Endothelial cell of umbilical vein (primary cell): Measurements from ENCODE around the gene ZNF664. TPM values are rescaled to one million over a fixed set of nuclear protein-coding genes. Genes with fewer than 3 reads are reported as not detected.

Experiments used
- BruUV-seq: library from RNA; stranded (reverse); fragments of 400-500 nt; replicated peaks from 2 replicates; lab custom pipeline; 2021; lab: Mats Ljungman, UMichigan
- CTCF ChIA-PET: fragments of 300-600, 350-600 bp; sonication (Branson Sonifier 250); formaldehyde crosslinking; loops from one replicate; lab custom pipeline; 2021; ENCODE audit warnings: antibody characterized with exemption, inconsistent platforms; lab: Charles Lee
- POLR2A ChIA-PET: fragments of 300-600, 350-600 bp; sonication (Branson Sonifier 250); formaldehyde crosslinking; loops from one replicate; lab custom pipeline; 2021; ENCODE audit warnings: antibody characterized with exemption, inconsistent platforms; lab: Charles Lee
- DNase-seq: peaks from one replicate; pipeline ENCODE4 v3.0.0-alpha.2; 2011; ENCODE audit warnings: low read depth, low spot score
- FAIRE-seq: peaks from 2 replicates; lab custom pipeline; 2011; peaks lifted over from hg19 to GRCh38; lab: Jason Lieb, UNC
- H2AFZ ChIP-seq: 2 replicates; pipeline ENCODE4 v1.6.0; 2012; ENCODE audit warnings: low read depth, low read length, control low read depth, inconsistent platforms
- H3K27ac ChIP-seq: 2 replicates; pipeline ENCODE4 v1.5.1; 2011; ENCODE audit warnings: low read depth, mild to moderate bottlenecking, control low read depth, low read length, moderate library complexity; ENCODE audit not compliant: insufficient read depth
- H3K27me3 ChIP-seq, 2 experiments: 2 replicates each; pipeline versions ENCODE4 v1.6.0 to v1.6.1; 2011; ENCODE audit warnings: low read length in 2 of 2, mixed read lengths in 1 of 2; ENCODE audit not compliant: control insufficient read depth in 2 of 2, insufficient read depth in 2 of 2
- H3K36me3 ChIP-seq, 2 experiments: 2 replicates in 1 of 2; 3 replicates in 1 of 2; pipeline ENCODE4 v1.5.1; 2011; ENCODE audit warnings: low read length in 2 of 2, mild to moderate bottlenecking in 1 of 2, moderate library complexity in 1 of 2; ENCODE audit not compliant: control insufficient read depth in 2 of 2, insufficient read depth in 2 of 2; ENCODE audit errors: extremely low read depth in 1 of 2
- H3K4me1 ChIP-seq: 3 replicates; pipeline ENCODE4 v1.5.1; 2011; ENCODE audit warnings: mild to moderate bottlenecking, low read length; ENCODE audit not compliant: control insufficient read depth, insufficient read depth; ENCODE audit errors: extremely low read depth
- H3K4me2 ChIP-seq: 2 replicates; pipeline ENCODE4 v1.6.1; 2011; ENCODE audit warnings: low read length, control low read depth, mixed read lengths; ENCODE audit not compliant: insufficient read depth
- H3K4me3 ChIP-seq, 3 experiments: fragments of 200-600 bp in 1 of 3; sonication (generic), shearing (Covaris generic) in 1 of 3; replicated peaks in 1 of 3; 2 replicates each; pipeline ENCODE4 v1.5.1; 2011 to 2016; ENCODE audit warnings: control low read depth in 3 of 3, low read length in 3 of 3, mild to moderate bottlenecking in 2 of 3, inconsistent platforms in 1 of 3, low read depth in 1 of 3, moderate library complexity in 1 of 3; ENCODE audit not compliant: insufficient read depth in 1 of 3
- H3K79me2 ChIP-seq: 2 replicates; pipeline ENCODE4 v1.6.0; 2012; ENCODE audit warnings: low read length, inconsistent platforms; ENCODE audit not compliant: control insufficient read depth, insufficient read depth
- H3K9ac ChIP-seq: replicated peaks from 2 replicates; pipeline ENCODE3; 2011; ENCODE audit warnings: low read length, control low read depth; ENCODE audit not compliant: insufficient read depth; ENCODE audit errors: extremely low read depth
- H3K9me1 ChIP-seq: replicated peaks from 3 replicates; pipeline ENCODE4 v1.6.0; 2011; ENCODE audit warnings: mild to moderate bottlenecking, low read length; ENCODE audit not compliant: control insufficient read depth, insufficient read depth; ENCODE audit errors: extremely low read depth
- H3K9me3 ChIP-seq: replicated peaks from 2 replicates; pipeline ENCODE4 v1.5.1; 2012; ENCODE audit warnings: low read length, inconsistent platforms; ENCODE audit not compliant: control insufficient read depth, insufficient read depth
- H4K20me1 ChIP-seq: replicated peaks from 2 replicates; pipeline ENCODE3; 2011; ENCODE audit warnings: mild to moderate bottlenecking, low read length; ENCODE audit not compliant: control insufficient read depth, insufficient read depth; ENCODE audit errors: extremely low read depth
- CTCF ChIP-seq, 2 donors: IDR thresholded peaks; 1 replicate in 1 of 2; 2 replicates in 1 of 2; pipeline ENCODE4 v1.5.1; 2011; ENCODE audit warnings: low read length in 2 of 2, mild to moderate bottlenecking in 2 of 2, moderate library complexity in 2 of 2, control low read depth in 1 of 2, inconsistent platforms in 1 of 2, low read depth in 1 of 2; ENCODE audit not compliant: insufficient read depth in 1 of 2; ENCODE audit errors: extremely low read depth in 1 of 2
- EZH2 ChIP-seq: IDR thresholded peaks from 2 replicates; pipeline ENCODE4 v1.6.1; 2012; ENCODE audit warnings: borderline replicate concordance, low read depth, mild to moderate bottlenecking, moderate library complexity, low read length, inconsistent platforms; ENCODE audit not compliant: severe bottlenecking
- FOS ChIP-seq: IDR thresholded peaks from 2 replicates; pipeline ENCODE4 v1.6.1; 2011; ENCODE audit warnings: mild to moderate bottlenecking, low read length, moderate library complexity, borderline replicate concordance; ENCODE audit not compliant: insufficient read depth
- GATA2 ChIP-seq: IDR thresholded peaks from 2 replicates; pipeline ENCODE4 v1.7.0; 2011; ENCODE audit warnings: low read depth, mild to moderate bottlenecking, moderate library complexity, mixed read lengths, low read length; ENCODE audit not compliant: insufficient read length, insufficient read depth
- JUN ChIP-seq: IDR thresholded peaks from 2 replicates; pipeline ENCODE4 v1.6.1; 2011; ENCODE audit warnings: borderline replicate concordance, low read depth; ENCODE audit not compliant: insufficient read length, insufficient read depth
- MAX ChIP-seq: IDR thresholded peaks from 2 replicates; pipeline ENCODE4 v1.6.1; 2011; ENCODE audit not compliant: insufficient read depth, insufficient read length
- MYC ChIP-seq: IDR thresholded peaks from one replicate; pipeline ENCODE4 v1.6.1; 2011; ENCODE audit warnings: mild to moderate bottlenecking, low read depth, low read length
- POLR2A ChIP-seq: IDR thresholded peaks from 2 replicates; pipeline ENCODE4 v1.6.1; 2012; ENCODE audit warnings: low read depth, mild to moderate bottlenecking, control low read depth, low read length
- POLR2AphosphoS5 ChIP-seq: IDR thresholded peaks from 2 replicates; pipeline ENCODE4 v1.6.1; 2012; ENCODE audit warnings: low read depth, mild to moderate bottlenecking, control low read depth, low read length, moderate library complexity; ENCODE audit not compliant: insufficient read depth
- dilution Hi-C: fragments of 300-500 bp; cut with MboI; formaldehyde crosslinking; loops from one replicate; pipeline ENCODE4 v1.15.0; 2019; ENCODE audit warnings: low sequenced_read_pairs; ENCODE audit not compliant: extremely low pct_ligation_motif_present
- intact Hi-C: fragments of 100-400 bp; cut with micrococcal nuclease; formaldehyde crosslinking; loops from one replicate; pipeline ENCODE4 v1.10.0; 2022
- polyA plus RNA-seq, 4 experiments: library from polyadenylated mRNA; depleted of rRNA in 3 of 4; stranded (reverse) in 3 of 4; unstranded in 1 of 4; fragments of >200 nt; gene quantifications; 2 replicates each; pipeline versions ENCODE4 v1.2.1 to v1.2.3, GENCODE V29; 2011 to 2012; ENCODE audit warnings: missing spikeins in 1 of 4
- total RNA-seq: library from RNA; stranded (reverse); gene quantifications from 2 replicates; pipeline ENCODE4 v1.2.3, GENCODE V29; 2021

ZNF664 gene
- total and polyA plus RNA-seq, 2 donors (not counting 3 experiments of a cell fraction or from before 2014, with no cell fraction given) = 29.8 to 71.3 TPM

DNA sequence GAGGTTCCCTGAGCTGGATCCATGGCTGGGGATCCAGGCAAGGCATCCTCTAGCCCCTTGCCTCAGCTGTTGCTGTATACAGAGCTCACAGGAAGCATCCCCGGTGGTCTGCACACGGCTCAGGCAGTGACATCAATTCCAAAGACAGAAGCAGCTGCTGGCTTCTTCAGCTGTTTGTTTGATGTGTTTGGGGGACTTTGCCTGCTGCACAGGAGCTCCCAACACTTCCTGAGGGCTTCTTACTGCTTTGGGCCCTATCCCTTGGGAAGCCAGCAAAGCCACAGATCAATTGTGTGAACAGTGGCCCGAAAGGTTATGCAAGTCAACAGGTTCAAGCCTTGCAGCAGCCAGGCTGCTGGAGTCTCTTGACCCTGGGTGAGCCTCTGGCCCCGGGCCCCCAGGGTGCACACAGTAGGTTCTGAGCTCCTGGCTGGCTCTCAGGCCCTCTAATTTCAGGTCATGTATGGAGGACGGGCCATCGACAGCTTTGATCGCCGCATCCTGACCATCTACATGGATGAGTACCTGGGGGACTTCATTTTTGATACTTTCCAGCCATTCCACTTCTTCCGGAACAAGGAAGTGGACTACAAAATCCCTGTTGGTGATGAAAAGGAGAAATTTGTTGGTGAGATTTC is 43.0 kb upstream of the ZNF664 start:
- Histone ChIP-seq H3K4me1 (no peaks in the 10 kb centered on the region), H3K4me3 (no peak overlapping the region), H2AFZ (no peak overlapping the region), H4K20me1 (no peaks in the 10 kb centered on the region), H3K27me3 (peaks cover 0 to 9% of the 10 kb centered on the region in 2 experiments), H3K9me3 (no peaks in the 10 kb centered on the region), H3K9me1 (no peaks in the 10 kb centered on the region), H3K36me3 (no peaks in the 10 kb centered on the region), H3K9ac (no peak overlapping the region), H3K27ac (no peak overlapping the region), H3K4me2 (no peak overlapping the region), H3K79me2 (no peaks in the 10 kb centered on the region)
- ChIA-PET POLR2A (no interaction called here), CTCF (interaction anchor here (1.1 to 1.3 kb wide), 3 partner anchors 9 to 41 kb away, joined by 3 read pairs; no protein-coding TSS in a partner anchor)
- dilution Hi-C loops = no loop called here
- intact Hi-C loops = no loop called here
- no peak for DNase-seq
- no peak for FAIRE-seq
- TF ChIP-seq MAX (no peak), POLR2AphosphoS5 (no peak), POLR2A (no peak), FOS (no peak), CTCF (IDR thresholded peaks at IDR 0.05; ENCODE audit: extremely low read depth in 1 of 2, insufficient read depth in 1 of 2, low read depth in 1 of 2, low read length in 2 of 2) (no peak), EZH2 (no peak), MYC (no peak), JUN (no peak), GATA2 (no peak)
- no TSS peak for BruUV-seq
